Uterus (tissue), 2 donors: ENCODE data around the gene ATP2C2.

Experiments used
- POLR2A ChIP-seq, 2 donors: fragments of 450-650 bp; IDR thresholded peaks; one replicate each; pipeline ENCODE4 v1.6.1; 2016; ENCODE audit warnings: antibody characterized with exemption in 2 of 2, mild to moderate bottlenecking in 1 of 2, moderate library complexity in 1 of 2
- TF ChIP-seq, protein P1 (sequence below), 4 experiments: fragments of 200-600 bp in 2 of 4; fragments of 450-650 bp in 2 of 4; sonication (generic) in 2 of 4; IDR thresholded peaks; one replicate each; pipeline ENCODE4 v1.5.1; 2016 to 2019; ENCODE audit warnings: antibody characterized with exemption in 4 of 4, mild to moderate bottlenecking in 2 of 4, moderate library complexity in 1 of 4

GRCh38 chr16:84358601-84359295 lies 9.6 kb upstream of the ATP2C2 start:
- no peak for TF ChIP-seq POLR2A (IDR thresholded peaks at IDR 0.05)
- TF ChIP-seq, protein P1, sequence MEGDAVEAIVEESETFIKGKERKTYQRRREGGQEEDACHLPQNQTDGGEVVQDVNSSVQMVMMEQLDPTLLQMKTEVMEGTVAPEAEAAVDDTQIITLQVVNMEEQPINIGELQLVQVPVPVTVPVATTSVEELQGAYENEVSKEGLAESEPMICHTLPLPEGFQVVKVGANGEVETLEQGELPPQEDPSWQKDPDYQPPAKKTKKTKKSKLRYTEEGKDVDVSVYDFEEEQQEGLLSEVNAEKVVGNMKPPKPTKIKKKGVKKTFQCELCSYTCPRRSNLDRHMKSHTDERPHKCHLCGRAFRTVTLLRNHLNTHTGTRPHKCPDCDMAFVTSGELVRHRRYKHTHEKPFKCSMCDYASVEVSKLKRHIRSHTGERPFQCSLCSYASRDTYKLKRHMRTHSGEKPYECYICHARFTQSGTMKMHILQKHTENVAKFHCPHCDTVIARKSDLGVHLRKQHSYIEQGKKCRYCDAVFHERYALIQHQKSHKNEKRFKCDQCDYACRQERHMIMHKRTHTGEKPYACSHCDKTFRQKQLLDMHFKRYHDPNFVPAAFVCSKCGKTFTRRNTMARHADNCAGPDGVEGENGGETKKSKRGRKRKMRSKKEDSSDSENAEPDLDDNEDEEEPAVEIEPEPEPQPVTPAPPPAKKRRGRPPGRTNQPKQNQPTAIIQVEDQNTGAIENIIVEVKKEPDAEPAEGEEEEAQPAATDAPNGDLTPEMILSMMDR (IDR thresholded peaks at IDR 0.05) = no peak
